ENCODE measurements around the gene HOXD12. TPM values are rescaled to one million over a fixed set of nuclear protein-coding genes. Genes with fewer than 3 reads are reported as not detected.

The HOXD12 gene
- total and polyA plus RNA-seq, 4 donors, result not detected

- TF ChIP-seq CTCF (IDR thresholded peaks at IDR 0.05; ENCODE audit: control extremely low read depth, extremely low read depth), result no peak
- ATAC-seq (ENCODE audit: insufficient read depth, low FRiP score) (no peak), DNase-seq (peak in 1 of 3 donors; percentile 11)
- Histone ChIP-seq H3K27ac (ENCODE audit: low read depth in 1 of 2, low read length in 1 of 2) (no peak overlapping the region), H3K9me3 (ENCODE audit: control insufficient read depth in 4 of 4, insufficient read depth in 3 of 4, low read length in 3 of 4) (peaks cover 0 to 18% (median 0%) of the 10 kb centered on the region in 4 donors), H3K4me1 (ENCODE audit: control insufficient read depth in 5 of 5, insufficient read depth in 5 of 5, low read length in 5 of 5) (peaks cover 0 to 35% (median 0%) of the 10 kb centered on the region in 5 donors), H3K27me3 (ENCODE audit: control insufficient read depth in 3 of 3, insufficient read depth in 3 of 3, low read length in 2 of 3) (peaks cover 8 to 94% (median 92%) of the 10 kb centered on the region in 3 donors), H3K4me3 (no peak overlapping the region), H3K36me3 (ENCODE audit: control insufficient read depth in 4 of 4, insufficient read depth in 4 of 4, low read length in 4 of 4) (no peaks in the 10 kb centered on the region), H3K9ac (ENCODE audit: insufficient read depth in 1 of 2, low read length in 2 of 2) (no peak overlapping the region)
- 6 to 8% methylated on average over 6 of the region's 6 CpGs for whole genome bisulfite sequencing, 2 donors
Measured at GRCh38 chr2:176088937-176089842, 10.4 kb upstream of the HOXD12 start.

- Histone ChIP-seq H3K9ac (ENCODE audit: insufficient read depth in 1 of 2, low read length in 2 of 2) (no peak overlapping the region), H3K9me3 (ENCODE audit: control insufficient read depth in 4 of 4, insufficient read depth in 3 of 4, low read length in 3 of 4) (peaks cover 0 to 20% (median 0%) of the 10 kb centered on the region in 4 donors), H3K27me3 (ENCODE audit: control insufficient read depth in 3 of 3, insufficient read depth in 3 of 3, low read length in 2 of 3) (peaks cover 8 to 94% (median 92%) of the 10 kb centered on the region in 3 donors), H3K27ac (ENCODE audit: low read depth in 1 of 2, low read length in 1 of 2) (no peak overlapping the region), H3K36me3 (ENCODE audit: control insufficient read depth in 4 of 4, insufficient read depth in 4 of 4, low read length in 4 of 4) (no peaks in the 10 kb centered on the region), H3K4me3 (no peak overlapping the region), H3K4me1 (ENCODE audit: control insufficient read depth in 5 of 5, insufficient read depth in 5 of 5, low read length in 5 of 5) (peaks cover 0 to 31% (median 0%) of the 10 kb centered on the region in 5 donors)
- TF ChIP-seq CTCF (IDR thresholded peaks at IDR 0.05; ENCODE audit: control extremely low read depth, extremely low read depth), result no peak
- DNase-seq (no peak), ATAC-seq (ENCODE audit: insufficient read depth, low FRiP score) (no peak)
Measured at GRCh38 chr2:176089843-176090395, 9.7 kb upstream of the HOXD12 start.

GRCh38 chr2:176090862-176091261 is 8.7 kb upstream of the HOXD12 start:
- ATAC-seq (ENCODE audit: insufficient read depth, low FRiP score) (no peak), DNase-seq (peak in 1 of 3 donors; percentile 30)
- no peak overlapping the region for H3K27ac ChIP-seq (ENCODE audit: low read depth in 1 of 2, low read length in 1 of 2)
- no peak for TF ChIP-seq CTCF (IDR thresholded peaks at IDR 0.05; ENCODE audit: control extremely low read depth, extremely low read depth)
- WGBS, 2 donors, result 20 to 25% methylated on average over 5 of the region's 5 CpGs
- peaks cover 0 to 22% (median 0%) of the 10 kb centered on the region in 5 donors for H3K4me1 ChIP-seq (ENCODE audit: control insufficient read depth in 5 of 5, insufficient read depth in 5 of 5, low read length in 5 of 5)
- H3K36me3 ChIP-seq (ENCODE audit: control insufficient read depth in 4 of 4, insufficient read depth in 4 of 4, low read length in 4 of 4), result no peaks in the 10 kb centered on the region
- H3K9ac ChIP-seq (ENCODE audit: insufficient read depth in 1 of 2, low read length in 2 of 2), result no peak overlapping the region
- no peak overlapping the region for H3K4me3 ChIP-seq
- peaks cover 0 to 20% (median 0%) of the 10 kb centered on the region in 4 donors for H3K9me3 ChIP-seq (ENCODE audit: control insufficient read depth in 4 of 4, insufficient read depth in 3 of 4, low read length in 3 of 4)
- H3K27me3 ChIP-seq (ENCODE audit: control insufficient read depth in 3 of 3, insufficient read depth in 3 of 3, low read length in 2 of 3), result peaks cover 8 to 94% (median 92%) of the 10 kb centered on the region in 3 donors

Measured in lung (tissue), 12 donors.